Measurements from ENCODE around the gene SH3BP5.
A peak's percentile ranks its signal among the peaks of the same experiment; 100 is the strongest.
"Not testable (repeated sequence)": the region's sequence is repeated elsewhere in the genome, so short reads cannot be mapped to it uniquely, and the experiment has no call there.

SH3BP5 gene, protein sequence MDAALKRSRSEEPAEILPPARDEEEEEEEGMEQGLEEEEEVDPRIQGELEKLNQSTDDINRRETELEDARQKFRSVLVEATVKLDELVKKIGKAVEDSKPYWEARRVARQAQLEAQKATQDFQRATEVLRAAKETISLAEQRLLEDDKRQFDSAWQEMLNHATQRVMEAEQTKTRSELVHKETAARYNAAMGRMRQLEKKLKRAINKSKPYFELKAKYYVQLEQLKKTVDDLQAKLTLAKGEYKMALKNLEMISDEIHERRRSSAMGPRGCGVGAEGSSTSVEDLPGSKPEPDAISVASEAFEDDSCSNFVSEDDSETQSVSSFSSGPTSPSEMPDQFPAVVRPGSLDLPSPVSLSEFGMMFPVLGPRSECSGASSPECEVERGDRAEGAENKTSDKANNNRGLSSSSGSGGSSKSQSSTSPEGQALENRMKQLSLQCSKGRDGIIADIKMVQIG

GRCh38 chr3:15332405-15333098 lies at the start of gene SH3BP5:
Gene SH3BP5, minus strand, starts transcription at chr3:15332586. Its CDS starts 178 bp downstream, at chr3:15332408.
- Mint-ChIP-seq H3K4me3 (peak within 1 kb of the TSS; percentile 93), H3K36me3 (ENCODE audit: low read depth) (peaks cover 31% of the 10 kb centered on the region), H3K27ac (peak within 1 kb of the TSS; percentile 84), H3K9me3 (no peaks in the 10 kb centered on the region), H3K27me3 (ENCODE audit: low read depth) (no peaks in the 10 kb centered on the region), H3K4me1 (ENCODE audit: low read depth) (peaks cover 56% of the 10 kb centered on the region)

- H3K9me3 Mint-ChIP-seq: no peaks in the 10 kb centered on the region
Measured at GRCh38 chr3:15380980-15381890, 48.8 kb upstream of the SH3BP5 start.

GRCh38 chr3:15377961-15378791 lies 45.8 kb upstream of the SH3BP5 start:
- Mint-ChIP-seq H3K36me3 (ENCODE audit: low read depth) (peaks cover 2% of the 10 kb centered on the region), H3K9me3 (no peaks in the 10 kb centered on the region), H3K27me3 (ENCODE audit: low read depth) (peaks cover 5% of the 10 kb centered on the region), H3K4me1 (ENCODE audit: low read depth) (peaks cover 8% of the 10 kb centered on the region), H3K27ac (peak overlapping the region; percentile 84), H3K4me3 (no peak overlapping the region)

More at GRCh38 chr3:15380980-15381890, 48.8 kb upstream of the SH3BP5 start:
- Mint-ChIP-seq H3K4me1 (ENCODE audit: low read depth) (peaks cover 8% of the 10 kb centered on the region), H3K27me3 (ENCODE audit: low read depth) (peaks cover 5% of the 10 kb centered on the region), H3K4me3 (no peak overlapping the region), H3K27ac (no peak overlapping the region), H3K36me3 (ENCODE audit: low read depth) (peaks cover 2% of the 10 kb centered on the region)

DNA sequence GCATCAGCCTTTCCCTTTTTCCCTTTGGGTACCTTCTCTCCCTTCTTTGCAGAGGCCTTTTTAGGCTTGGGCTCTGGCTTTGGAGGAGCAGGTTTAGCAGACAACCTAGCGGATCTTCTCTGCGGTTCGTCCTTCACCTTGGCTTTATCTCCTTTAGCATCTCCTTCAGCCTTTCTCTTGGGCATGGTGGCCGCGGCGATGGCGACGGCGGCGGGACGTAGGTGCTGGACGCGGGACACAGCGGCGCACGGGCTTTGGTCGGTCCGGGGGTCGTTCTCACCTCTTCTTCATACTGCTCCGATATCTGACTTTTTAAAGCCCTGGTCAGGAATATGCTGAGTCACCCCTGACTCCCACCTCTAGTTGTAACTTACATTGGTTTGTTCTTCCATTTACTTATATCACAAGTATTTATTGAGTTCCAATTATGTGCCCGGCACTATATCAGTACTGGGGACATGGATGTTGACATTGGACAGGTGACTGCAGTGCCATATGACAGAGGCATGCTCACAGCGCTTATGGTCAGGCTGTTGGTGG lies 43.1 kb upstream of the SH3BP5 start:
- H3K36me3 Mint-ChIP-seq (ENCODE audit: low read depth): no peaks in the 10 kb centered on the region
- H3K4me3 Mint-ChIP-seq: no peak overlapping the region
- no peak overlapping the region for H3K27ac Mint-ChIP-seq
- H3K27me3 Mint-ChIP-seq (ENCODE audit: low read depth): peaks cover under 1% of the 10 kb centered on the region
- no peaks in the 10 kb centered on the region for H3K9me3 Mint-ChIP-seq
- H3K4me1 Mint-ChIP-seq (ENCODE audit: low read depth): peaks cover 8% of the 10 kb centered on the region

- Mint-ChIP-seq H3K36me3 (ENCODE audit: low read depth) (no peaks in the 10 kb centered on the region), H3K4me3 (no peak overlapping the region), H3K9me3 (no peaks in the 10 kb centered on the region), H3K27me3 (ENCODE audit: low read depth) (peaks cover 4% of the 10 kb centered on the region), H3K4me1 (ENCODE audit: low read depth) (peaks cover 11% of the 10 kb centered on the region), H3K27ac (no peak overlapping the region)
Measured at GRCh38 chr3:15372918-15373317, 40.5 kb upstream of the SH3BP5 start.

DNA sequence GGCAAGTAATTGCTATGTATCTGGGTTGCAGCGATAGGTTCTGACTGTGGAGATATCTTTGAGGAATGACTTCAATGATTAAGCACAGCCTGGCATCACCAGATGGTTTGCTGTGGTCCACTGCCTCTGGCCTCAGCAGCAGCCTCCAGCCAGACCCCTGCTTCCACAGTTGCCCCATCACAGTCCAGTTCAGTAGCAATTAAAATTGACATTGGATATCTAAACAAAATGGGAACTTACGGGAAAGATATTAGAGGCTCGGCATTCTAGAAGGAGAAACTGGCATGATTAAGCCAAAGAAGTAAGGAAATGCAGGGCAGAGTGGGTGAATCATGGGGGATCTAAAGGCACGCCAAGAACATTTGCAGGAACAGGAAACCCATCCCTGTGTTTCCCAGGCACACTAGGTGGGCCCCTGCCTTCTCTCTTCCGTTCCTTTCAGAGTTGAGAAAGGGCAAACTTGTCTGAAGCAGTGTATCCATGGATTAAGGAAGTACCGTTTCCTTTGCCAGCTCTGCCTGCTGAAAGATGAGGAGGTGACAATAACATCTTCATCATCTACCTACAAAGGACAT lies 36.3 kb upstream of the SH3BP5 start:
- Mint-ChIP-seq H3K9me3 (no peaks in the 10 kb centered on the region), H3K27ac (no peak overlapping the region), H3K27me3 (ENCODE audit: low read depth) (peaks cover 4% of the 10 kb centered on the region), H3K4me3 (no peak overlapping the region), H3K4me1 (ENCODE audit: low read depth) (peaks cover 30% of the 10 kb centered on the region), H3K36me3 (ENCODE audit: low read depth) (peaks cover 11% of the 10 kb centered on the region)

DNA sequence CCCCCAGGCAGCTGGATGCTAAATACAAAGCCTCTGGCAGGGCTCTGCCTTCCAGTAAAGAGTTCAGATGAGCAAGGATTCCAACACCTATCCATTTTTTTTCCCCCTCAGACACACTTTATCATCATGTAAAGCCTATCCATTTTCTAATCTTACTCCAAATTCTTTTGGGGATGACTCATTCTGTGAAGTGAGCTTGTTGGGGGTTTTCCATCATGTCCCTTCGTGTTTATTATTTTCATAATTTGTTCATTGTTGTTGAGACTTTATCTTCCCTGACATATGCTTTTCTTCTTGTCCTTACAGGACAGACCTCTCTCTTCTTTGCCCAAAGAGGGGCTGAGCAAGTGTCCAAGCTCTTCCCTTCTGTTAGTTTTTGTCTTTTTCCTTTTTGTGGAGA lies 34.7 kb upstream of the SH3BP5 start:
- H3K4me3 Mint-ChIP-seq: peak overlapping the region; percentile 38
- H3K9me3 Mint-ChIP-seq: no peaks in the 10 kb centered on the region
- peak overlapping the region; percentile 65 for H3K27ac Mint-ChIP-seq

DNA sequence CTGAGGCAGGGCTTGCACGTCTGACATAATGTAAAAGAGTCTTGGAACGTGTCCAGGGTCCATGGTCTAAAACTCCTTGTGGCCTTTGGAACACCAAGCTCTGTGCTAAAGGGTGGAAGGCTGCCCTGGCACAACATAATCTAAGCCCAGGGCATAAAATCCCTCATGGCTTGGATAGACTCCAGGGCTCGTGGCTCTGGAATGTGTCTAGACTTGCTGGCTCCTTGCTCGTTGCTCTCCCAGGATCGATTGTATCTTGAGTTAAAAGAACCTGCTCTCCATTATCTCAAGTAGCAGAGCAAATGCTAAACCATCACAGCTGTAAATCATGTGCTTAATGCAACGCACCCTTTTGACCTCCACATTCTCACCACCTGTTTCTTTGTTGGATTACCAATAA lies 31.7 kb upstream of the SH3BP5 start:
- H3K9me3 Mint-ChIP-seq; H3K27me3 Mint-ChIP-seq (ENCODE audit: low read depth); H3K4me3 Mint-ChIP-seq; H3K27ac Mint-ChIP-seq: not testable (repeated sequence)
- peaks cover 11% of the 10 kb centered on the region for H3K36me3 Mint-ChIP-seq (ENCODE audit: low read depth)
- H3K4me1 Mint-ChIP-seq (ENCODE audit: low read depth): peaks cover 51% of the 10 kb centered on the region

More for the DNA sequence above, 34.7 kb upstream of the SH3BP5 start:
- Mint-ChIP-seq H3K4me1 (ENCODE audit: low read depth) (peaks cover 37% of the 10 kb centered on the region), H3K36me3 (ENCODE audit: low read depth) (peaks cover 11% of the 10 kb centered on the region), H3K27me3 (ENCODE audit: low read depth) (peaks cover 4% of the 10 kb centered on the region)

- peak overlapping the region; percentile 33 for H3K4me3 Mint-ChIP-seq
- peaks cover 12% of the 10 kb centered on the region for H3K36me3 Mint-ChIP-seq (ENCODE audit: low read depth)
- peak overlapping the region; percentile 76 for H3K27ac Mint-ChIP-seq
- peaks cover 45% of the 10 kb centered on the region for H3K4me1 Mint-ChIP-seq (ENCODE audit: low read depth)
- no peaks in the 10 kb centered on the region for H3K9me3 Mint-ChIP-seq
- H3K27me3 Mint-ChIP-seq (ENCODE audit: low read depth): no peaks in the 10 kb centered on the region
Measured at GRCh38 chr3:15361494-15362214, 29.3 kb upstream of the SH3BP5 start.

DNA sequence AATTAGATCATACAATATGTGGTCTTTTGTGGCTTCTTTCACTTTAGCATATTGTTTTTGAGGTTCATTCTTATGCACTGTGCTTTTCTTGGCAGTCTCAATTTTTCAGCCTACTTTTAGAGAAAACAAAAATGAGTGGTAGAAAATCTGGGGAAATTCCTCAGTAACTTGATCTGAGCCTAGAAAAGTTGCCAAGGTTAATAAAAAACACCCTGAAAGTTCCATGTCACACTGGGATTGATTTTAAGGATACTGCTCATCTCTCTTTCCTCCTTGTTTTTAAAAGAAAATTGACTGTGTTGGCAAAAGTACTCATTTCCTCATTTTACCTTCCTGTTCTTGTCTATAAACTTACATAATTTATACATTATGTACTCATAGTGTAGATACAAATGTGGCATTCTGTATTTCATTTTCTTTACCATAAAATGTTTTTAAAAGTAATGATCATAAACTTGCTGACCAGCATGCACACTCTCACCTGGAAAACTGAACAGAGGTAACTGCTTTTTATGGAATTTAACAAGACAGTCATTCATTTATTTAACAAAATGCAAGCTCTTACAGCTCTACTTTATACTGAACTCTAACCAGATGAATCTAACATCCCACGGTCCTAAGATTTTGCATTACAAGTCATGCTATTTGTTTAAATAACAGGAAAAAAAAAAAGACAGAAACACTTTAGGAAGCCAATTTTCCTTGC lies 28.6 kb upstream of the SH3BP5 start:
- H3K27me3 Mint-ChIP-seq (ENCODE audit: low read depth): no peaks in the 10 kb centered on the region
- peak overlapping the region; percentile 29 for H3K4me3 Mint-ChIP-seq
- H3K9me3 Mint-ChIP-seq: no peaks in the 10 kb centered on the region
- H3K27ac Mint-ChIP-seq: peak overlapping the region; percentile 76
- peaks cover 13% of the 10 kb centered on the region for H3K36me3 Mint-ChIP-seq (ENCODE audit: low read depth)
- peaks cover 47% of the 10 kb centered on the region for H3K4me1 Mint-ChIP-seq (ENCODE audit: low read depth)

DNA sequence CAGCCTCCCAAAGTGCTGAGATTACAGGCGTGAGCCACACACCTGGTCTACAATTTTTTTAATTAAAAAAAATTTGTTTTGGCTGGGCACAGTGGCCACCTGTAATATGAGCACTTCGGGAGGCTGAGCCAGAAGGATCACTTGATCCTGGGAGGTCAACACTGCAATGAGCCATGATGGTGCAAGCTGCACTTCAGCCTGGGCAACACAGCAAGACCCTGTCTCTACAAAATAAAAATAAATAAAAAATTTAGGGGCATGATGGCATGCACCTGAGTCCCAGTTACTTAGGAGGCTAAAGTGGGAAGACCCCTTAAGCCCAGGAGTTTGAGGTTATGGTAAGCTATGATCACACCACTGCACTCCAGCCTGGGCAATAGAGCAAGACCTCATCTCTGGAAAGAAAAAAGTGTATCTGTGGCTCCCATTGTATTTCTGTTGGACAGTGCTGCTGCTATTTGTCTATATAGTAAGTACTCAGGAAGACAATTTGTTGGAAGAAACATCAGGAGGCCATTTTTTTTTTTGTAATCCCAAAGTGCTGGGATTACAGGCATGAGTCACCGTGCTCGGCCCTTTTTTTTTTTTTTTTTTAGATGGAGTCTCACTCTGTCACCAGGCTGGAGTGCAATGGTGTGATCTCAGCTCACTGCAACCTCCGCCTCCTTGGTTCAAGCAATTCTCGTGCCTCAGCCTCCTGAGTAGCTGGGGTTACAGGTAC lies 27.5 kb upstream of the SH3BP5 start:
- Mint-ChIP-seq H3K4me1 (ENCODE audit: low read depth) (peaks cover 56% of the 10 kb centered on the region), H3K4me3 (no peak overlapping the region), H3K36me3 (ENCODE audit: low read depth) (peaks cover 7% of the 10 kb centered on the region), H3K9me3 (no peaks in the 10 kb centered on the region), H3K27ac (no peak overlapping the region), H3K27me3 (ENCODE audit: low read depth) (no peaks in the 10 kb centered on the region)

- H3K9me3 Mint-ChIP-seq; H3K36me3 Mint-ChIP-seq (ENCODE audit: low read depth); H3K27me3 Mint-ChIP-seq (ENCODE audit: low read depth): not testable (repeated sequence)
- peak overlapping the region; percentile 72 for H3K4me3 Mint-ChIP-seq
- H3K4me1 Mint-ChIP-seq (ENCODE audit: low read depth): peaks cover 54% of the 10 kb centered on the region
- peak overlapping the region; percentile 95 for H3K27ac Mint-ChIP-seq
Measured at GRCh38 chr3:15356651-15357061, 24.3 kb upstream of the SH3BP5 start.

Measured in T-helper 1 cell treated with Interleukin-12 subunit alpha and Interleukin-12 subunit beta and Interleukin-4 antibody, amounts not matched to agents 30 μg/mL and 1 μg/mL, for 36 hours (primary cell).